Measurements from ENCODE around the gene GPR65.

Gene GPR65
- total RNA-seq = 5.6 to 98.5 (median 33.1) reads per million in 18 experiments

GRCh38 chr14:88005050-88005481 is at the start of gene GPR65:
Gene GPR65 (plus strand): TSS chr14:88005135. CDS start chr14:88010848, 5,713 bp downstream.
- DNase-seq = peak; percentile 73 to 77

- peak; percentile 7 to 40 for DNase-seq
Measured at GRCh38 chr14:87955501-87955900, 49.4 kb upstream of the GPR65 start.

GRCh38 chr14:87960013-87960787 is 44.7 kb upstream of the GPR65 start:
- DNase-seq = no peak

GRCh38 chr14:87961246-87961645 is 43.7 kb upstream of the GPR65 start:
- peak; percentile 29 to 57 for DNase-seq

- DNase-seq = no peak
Measured at GRCh38 chr14:87966816-87967215, 38.1 kb upstream of the GPR65 start.

GRCh38 chr14:87967496-87967895 is 37.4 kb upstream of the GPR65 start:
- no peak for DNase-seq

- no peak for DNase-seq
Measured at GRCh38 chr14:87971010-87971409, 33.9 kb upstream of the GPR65 start.

- no peak for DNase-seq
Measured at GRCh38 chr14:87975636-87976035, 29.3 kb upstream of the GPR65 start.

GRCh38 chr14:87979689-87980088 is 25.2 kb upstream of the GPR65 start:
- DNase-seq = no peak

GRCh38 chr14:87989221-87989955 is 15.5 kb upstream of the GPR65 start:
- DNase-seq = no peak

GRCh38 chr14:87989956-87990299 is 15.0 kb upstream of the GPR65 start:
- DNase-seq = no peak

GRCh38 chr14:87990682-87991081 is 14.3 kb upstream of the GPR65 start:
- DNase-seq = peak; percentile 69 to 77

GRCh38 chr14:87992346-87992717 is 12.6 kb upstream of the GPR65 start:
- DNase-seq = peak in 1 of 2 donors; percentile 5

GRCh38 chr14:87992718-87993628 is 12.0 kb upstream of the GPR65 start, which contains the start of gene GALC:
Gene GALC (minus strand): TSS chr14:87993182. CDS start chr14:87993164, 18 bp downstream.
- peak; percentile 93 to 96 for DNase-seq

GRCh38 chr14:87994974-87995373 is 10.0 kb upstream of the GPR65 start:
- DNase-seq = peak in 1 of 2 donors; percentile 15

GRCh38 chr14:87995500-87996290 is 9.2 kb upstream of the GPR65 start:
- peak; percentile 29 to 35 for DNase-seq

- no peak for DNase-seq
Measured at GRCh38 chr14:87996291-87996592, 8.7 kb upstream of the GPR65 start.

GRCh38 chr14:87998482-87998881 is 6.5 kb upstream of the GPR65 start:
- no peak for DNase-seq

- peak; percentile 71 to 92 for DNase-seq
Measured at GRCh38 chr14:87999277-87999676, 5.7 kb upstream of the GPR65 start.

GRCh38 chr14:88002421-88003075 is 2.4 kb upstream of the GPR65 start:
- DNase-seq = peak; percentile 68 to 70

GRCh38 chr14:88003425-88003824 is 1.5 kb upstream of the GPR65 start:
- peak in 1 of 2 donors; percentile 49 for DNase-seq
